HepG2 (cell line): Measurements from ENCODE around the gene CYSRT1. TPM values are rescaled to one million over a fixed set of nuclear protein-coding genes. Genes with fewer than 3 reads are reported as not detected.
A peak's percentile ranks its signal among the peaks of the same experiment; 100 is the strongest.

Experiments
- ARID5B ChIP-seq: IDR thresholded peaks from 2 replicates; pipeline ENCODE4 v1.4.0; 2020; ENCODE audit warnings: mild to moderate bottlenecking, missing genetic modification reagents
- CENPT ChIP-seq: sonication (generic); formaldehyde crosslinking; IDR thresholded peaks from 2 replicates; pipeline ENCODE4 v1.8.0; 2022; ENCODE audit warnings: low read depth, mild to moderate bottlenecking, moderate library complexity, missing genetic modification reagents
- ERF ChIP-seq: IDR thresholded peaks from 2 replicates; pipeline ENCODE4 v1.6.1; 2018; ENCODE audit warnings: missing biosample characterization, missing genetic modification reagents
- RXRA ChIP-seq: sonication (generic); formaldehyde crosslinking; IDR thresholded peaks from 2 replicates; pipeline ENCODE4 v1.5.1; 2020; ENCODE audit warnings: missing genetic modification reagents
- SNAI1 ChIP-seq: sonication (generic); formaldehyde crosslinking; IDR thresholded peaks from 2 replicates; pipeline ENCODE4 v1.5.0; 2020; ENCODE audit warnings: mild to moderate bottlenecking, missing genetic modification reagents, borderline replicate concordance
- SYNCRIP ChIP-seq: fragments of 200-400 bp; formaldehyde crosslinking; IDR thresholded peaks from 2 replicates; pipeline ENCODE4 v1.6.1; 2018; ENCODE audit warnings: mild to moderate bottlenecking, low read depth, low read length; ENCODE audit not compliant: insufficient read depth
- ZBTB37 ChIP-seq: sonication (generic); formaldehyde crosslinking; IDR thresholded peaks from 2 replicates; pipeline ENCODE4 v1.4.0; 2020; ENCODE audit warnings: mild to moderate bottlenecking, missing genetic modification reagents
- ZHX1 ChIP-seq: sonication (generic); formaldehyde crosslinking; IDR thresholded peaks from 2 replicates; pipeline ENCODE4 v1.8.1; 2022; ENCODE audit warnings: low read depth, mild to moderate bottlenecking, missing genetic modification reagents
- ZHX2 ChIP-seq, 2 experiments: sonication (generic) in 1 of 2; formaldehyde crosslinking in 1 of 2; IDR thresholded peaks; 2 replicates each; pipeline versions ENCODE4 v1.6.1 to v1.9.0; 2014 to 2022; ENCODE audit warnings: antibody characterized with exemption in 1 of 2, borderline replicate concordance in 1 of 2, inconsistent platforms in 1 of 2, low read depth in 1 of 2, missing genetic modification reagents in 1 of 2
- ZNF101 ChIP-seq: sonication (generic); formaldehyde crosslinking; IDR thresholded peaks from 2 replicates; pipeline ENCODE4 v1.4.0; 2020; ENCODE audit warnings: mild to moderate bottlenecking, low read depth, missing genetic modification reagents, borderline replicate concordance
- ZNF746 ChIP-seq: sonication (generic); formaldehyde crosslinking; IDR thresholded peaks from 2 replicates; pipeline ENCODE4 v1.8.0; 2022; ENCODE audit warnings: mild to moderate bottlenecking, missing genetic modification reagents
- polyA plus RNA-seq, 8 experiments: library from polyadenylated mRNA; depleted of rRNA in 3 of 8; stranded (reverse) in 7 of 8; unstranded in 1 of 8; fragments of >200 nt; fragmentation: Illumina TruSeq in 4 of 8; extraction: Trizol in 4 of 8; gene quantifications; 2 replicates each; pipeline versions ENCODE4 v1.2.1 to v1.2.3, GENCODE V29; 2011 to 2016; ENCODE audit warnings: low read depth in 4 of 8, missing spikeins in 1 of 8, mixed read lengths in 1 of 8; ENCODE audit not compliant: insufficient read depth in 1 of 8
- total RNA-seq, 5 experiments: library from RNA; depleted of rRNA; stranded (reverse); fragments of >200 nt; fragmentation: Illumina TruSeq; extraction: Trizol; gene quantifications; 2 replicates each; pipeline ENCODE4 v1.2.3, GENCODE V29; 2016; ENCODE audit warnings: low read depth in 1 of 5

CYSRT1 gene
- total and polyA plus RNA-seq, 2 of the 13 experiments (the other 11 are each of a cell fraction or from before 2014, with no cell fraction given) = 1.5 to 2.1 TPM

GRCh38 chr9:137198051-137198901 lies 26.7 kb upstream of the CYSRT1 start (continued):
- TF ChIP-seq ARID5B (CRISPR knock-in tag) (peak; percentile 49; the same call in 1 of the 2 replicates), ZNF746 (CRISPR knock-in tag) (no peak), ZNF101 (CRISPR knock-in tag) (no peak), ERF (peak; percentile 69; the same call in 1 of the 2 replicates), ZHX2 (IDR thresholded peaks at IDR 0.05; ENCODE audit: low read depth) (no peak), ZHX2 (CRISPR knock-in tag; IDR thresholded peaks at IDR 0.05; ENCODE audit: borderline replicate concordance) (no peak), SNAI1 (CRISPR knock-in tag) (peak; percentile 45; the same call in 1 of the 2 replicates), SYNCRIP (no peak), ZHX1 (CRISPR knock-in tag) (no peak), ZBTB37 (CRISPR knock-in tag) (no peak), RXRA (CRISPR knock-in tag) (no peak), CENPT (no peak)
